HUES64 (cell line): ENCODE measurements around the gene OR2Y1.
"Not testable (repeated sequence)": the region's sequence is repeated elsewhere in the genome, so short reads cannot be mapped to it uniquely, and the experiment has no call there.

Source experiments
- H3K27ac ChIP-seq: 2 replicates; pipeline ENCODE4 v1.7.0; 2013; ENCODE audit warnings: low read depth, low read length, inconsistent platforms
- H3K27me3 ChIP-seq: 2 replicates; pipeline ENCODE4 v1.6.1; 2013; ENCODE audit warnings: mild to moderate bottlenecking, low read length; ENCODE audit not compliant: insufficient read depth
- H3K36me3 ChIP-seq: 2 replicates; pipeline ENCODE4 v1.6.1; 2013; ENCODE audit warnings: mild to moderate bottlenecking, low read length; ENCODE audit not compliant: insufficient read depth
- H3K4me1 ChIP-seq: 2 replicates; pipeline ENCODE4 v1.6.1; 2013; ENCODE audit warnings: mild to moderate bottlenecking, low read length, moderate library complexity; ENCODE audit not compliant: insufficient read depth
- H3K4me3 ChIP-seq: 2 replicates; pipeline ENCODE4 v1.5.1; 2013; ENCODE audit warnings: mild to moderate bottlenecking, low read length, moderate library complexity
- H3K9ac ChIP-seq: 2 replicates; pipeline ENCODE4 v1.6.1; 2013; ENCODE audit warnings: mild to moderate bottlenecking, low read depth, low read length
- H3K9me3 ChIP-seq: 2 replicates; pipeline ENCODE4 v1.6.1; 2013; ENCODE audit warnings: low read depth, low read length; ENCODE audit not compliant: insufficient read depth
- WGBS: fragments of 150-250, 120-280 bp; methylation state at CpG from one replicate; pipeline ENCODE4 v1.1.7; 2013; ENCODE audit warnings: missing lambda C conversion rate; 5-methylcytosine and 5-hydroxymethylcytosine counted together

Gene OR2Y1

DNA sequence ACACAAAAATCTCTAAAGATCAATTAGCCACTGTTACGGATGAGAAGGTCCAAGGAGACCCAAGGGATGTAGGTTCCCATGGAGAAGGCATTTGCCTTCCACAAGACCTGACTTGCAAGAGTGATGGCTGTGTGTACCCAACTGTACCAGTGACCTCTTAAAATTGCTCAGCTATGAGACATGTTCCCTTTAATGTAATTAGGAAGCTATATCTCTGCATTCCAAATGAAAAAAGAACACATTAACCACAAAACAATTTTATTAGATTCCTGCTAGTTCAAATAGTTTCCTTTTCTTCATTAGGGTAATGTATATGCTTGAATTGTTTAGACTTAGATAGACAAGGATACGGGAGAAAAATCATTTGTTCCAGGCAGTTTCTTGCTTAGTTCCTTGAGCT, 3.3 kb downstream of the OR2Y1 start:
- 86% methylated on average over 2 of the region's 2 CpGs for WGBS
- no peaks in the 10 kb centered on the region; the same call in 1 of the 2 replicates for H3K27me3 ChIP-seq
- no peaks in the 10 kb centered on the region for H3K9me3 ChIP-seq
- H3K4me3 ChIP-seq = no peak overlapping the region
- H3K9ac ChIP-seq = no peak overlapping the region
- no peak overlapping the region for H3K27ac ChIP-seq
- no peaks in the 10 kb centered on the region for H3K36me3 ChIP-seq
- no peaks in the 10 kb centered on the region for H3K4me1 ChIP-seq

DNA sequence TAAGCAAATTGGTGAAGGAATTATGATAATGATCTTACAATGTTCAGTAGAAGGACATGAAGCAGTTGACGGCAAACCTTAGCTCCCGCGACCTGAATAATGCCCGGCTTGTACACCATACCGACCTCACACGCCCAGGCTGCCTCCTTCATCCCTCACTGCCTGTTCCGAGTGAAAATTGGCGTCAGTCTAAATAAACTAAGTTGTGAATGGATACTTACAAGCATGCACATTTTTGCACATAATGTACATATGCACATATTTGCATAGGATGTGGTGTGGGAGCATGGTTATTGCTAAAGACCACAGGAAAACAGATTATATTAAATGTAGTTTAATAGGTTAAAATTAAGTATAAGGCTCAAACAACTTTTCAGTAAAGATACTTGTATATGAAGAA, 14.9 kb downstream of the OR2Y1 start:
- H3K27me3 ChIP-seq = no peaks in the 10 kb centered on the region
- H3K27ac ChIP-seq = no peak overlapping the region
- H3K4me1 ChIP-seq = no peaks in the 10 kb centered on the region
- no peak overlapping the region for H3K4me3 ChIP-seq
- no peaks in the 10 kb centered on the region for H3K9me3 ChIP-seq
- H3K36me3 ChIP-seq = no peaks in the 10 kb centered on the region
- WGBS = 93% methylated on average over 7 of the region's 8 CpGs
- no peak overlapping the region for H3K9ac ChIP-seq

DNA sequence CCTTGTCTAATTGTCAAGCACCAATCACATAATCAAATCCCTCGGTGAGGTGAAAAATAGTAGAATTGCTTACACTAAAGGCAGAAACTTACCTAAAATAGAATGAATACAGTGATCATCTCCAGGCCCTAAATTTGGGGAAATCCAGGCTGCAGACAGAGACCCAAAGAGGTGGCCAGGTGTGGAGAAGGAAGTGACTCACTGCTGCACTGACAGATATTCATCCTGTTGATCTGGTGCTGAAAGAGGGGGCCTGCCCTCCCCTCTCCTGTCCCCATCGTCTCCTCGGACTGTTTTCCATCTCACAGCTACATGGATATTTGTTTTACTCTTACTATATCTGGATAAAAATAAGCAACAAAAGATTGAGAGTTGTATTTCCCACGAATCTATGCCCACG, 15.9 kb downstream of the OR2Y1 start:
- H3K27me3 ChIP-seq = no peaks in the 10 kb centered on the region
- no peaks in the 10 kb centered on the region for H3K36me3 ChIP-seq
- WGBS = 93% methylated on average over 3 of the region's 5 CpGs
- no peaks in the 10 kb centered on the region for H3K9me3 ChIP-seq
- no peak overlapping the region for H3K9ac ChIP-seq
- H3K4me3 ChIP-seq = no peak overlapping the region
- no peak overlapping the region for H3K27ac ChIP-seq
- 0 out of 2 replicates have a peak, but pooled peaks cover 2% of the 10 kb centered on the region for H3K4me1 ChIP-seq

GRCh38 chr5:180720486-180720885, 19.4 kb downstream of the OR2Y1 start:
- Histone ChIP-seq H3K9ac (no peak overlapping the region), H3K27ac (no peak overlapping the region), H3K9me3 (no peaks in the 10 kb centered on the region), H3K36me3 (no peaks in the 10 kb centered on the region), H3K4me1 (0 out of 2 replicates have a peak, but pooled peaks cover 3% of the 10 kb centered on the region), H3K27me3 (no peaks in the 10 kb centered on the region), H3K4me3 (no peak overlapping the region)
- WGBS = 89% methylated on average over 9 of the region's 9 CpGs

GRCh38 chr5:180719781-180720180, 20.1 kb downstream of the OR2Y1 start:
- Histone ChIP-seq H3K4me3 (no peak overlapping the region), H3K9me3 (no peaks in the 10 kb centered on the region), H3K4me1 (0 out of 2 replicates have a peak, but pooled peaks cover 3% of the 10 kb centered on the region), H3K9ac (no peak overlapping the region), H3K27me3 (no peaks in the 10 kb centered on the region), H3K36me3 (no peaks in the 10 kb centered on the region), H3K27ac (no peak overlapping the region)
- no CpG with 5 or more reads among the region's 2 CpGs for WGBS

DNA sequence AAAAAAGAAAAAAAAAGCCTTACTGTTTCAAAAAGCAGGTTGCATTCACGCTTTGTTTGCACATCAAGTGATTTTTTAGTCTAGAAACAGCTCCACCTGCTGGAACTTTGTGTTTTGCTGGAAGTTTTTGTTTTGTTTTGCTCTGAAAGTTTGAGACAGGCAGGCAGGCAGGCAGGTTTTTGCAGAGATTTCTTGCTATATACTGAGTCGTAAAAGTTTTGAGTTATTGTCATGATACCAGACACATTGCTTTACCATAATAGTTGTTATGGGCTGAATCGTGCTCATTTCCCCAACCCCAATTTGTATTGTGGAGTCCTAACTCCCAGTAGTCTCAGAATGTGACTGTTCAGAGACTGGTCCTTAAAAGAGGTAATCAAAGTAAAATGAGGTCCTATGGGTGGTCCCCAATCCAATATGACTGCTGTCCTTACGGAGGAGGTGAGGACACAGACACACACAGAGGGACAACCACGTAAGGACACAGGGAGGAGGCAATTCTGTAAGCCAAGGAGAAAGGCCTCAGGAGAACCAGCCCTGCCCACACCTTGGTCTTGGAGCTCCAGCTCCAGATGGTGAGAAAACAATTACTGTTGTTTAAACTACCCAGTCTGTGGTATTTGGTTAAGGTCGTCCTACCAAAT, 20.9 kb downstream of the OR2Y1 start:
- H3K4me3 ChIP-seq = no peak overlapping the region
- no peak overlapping the region for H3K9ac ChIP-seq
- H3K4me1 ChIP-seq = 0 out of 2 replicates have a peak, but pooled peaks cover 3% of the 10 kb centered on the region
- H3K9me3 ChIP-seq = no peaks in the 10 kb centered on the region
- 50% methylated on average over 5 of the region's 6 CpGs for WGBS
- no peaks in the 10 kb centered on the region for H3K36me3 ChIP-seq
- no peaks in the 10 kb centered on the region for H3K27me3 ChIP-seq
- H3K27ac ChIP-seq = no peak overlapping the region

- H3K9ac ChIP-seq = no peak overlapping the region
- H3K4me3 ChIP-seq = no peak overlapping the region
- no CpG with 5 or more reads among the region's 1 CpG for WGBS
- H3K4me1 ChIP-seq = 0 out of 2 replicates have a peak, but pooled peaks cover 3% of the 10 kb centered on the region
- peaks cover 5% of the 10 kb centered on the region for H3K9me3 ChIP-seq
- H3K27me3 ChIP-seq = no peaks in the 10 kb centered on the region
- H3K27ac ChIP-seq = no peak overlapping the region
- no peaks in the 10 kb centered on the region for H3K36me3 ChIP-seq
These were observed 21.9 kb downstream of the OR2Y1 start for GRCh38 chr5:180717989-180718388.

- Histone ChIP-seq H3K27ac (no peak overlapping the region), H3K36me3 (no peaks in the 10 kb centered on the region), H3K4me1 (0 out of 2 replicates have a peak, but pooled peaks cover 7% of the 10 kb centered on the region), H3K9me3 (peaks cover 12% of the 10 kb centered on the region), H3K27me3 (no peaks in the 10 kb centered on the region), H3K9ac (no peak overlapping the region), H3K4me3 (no peak overlapping the region)
- 65% methylated on average over 2 of the region's 2 CpGs for WGBS
These were observed 35.5 kb downstream of the OR2Y1 start for GRCh38 chr5:180704362-180704761.

GRCh38 chr5:180703912-180704311, 35.9 kb downstream of the OR2Y1 start:
- Histone ChIP-seq H3K27me3 (no peaks in the 10 kb centered on the region), H3K4me1 (0 out of 2 replicates have a peak, but pooled peaks cover 4% of the 10 kb centered on the region), H3K9ac (no peak overlapping the region), H3K36me3 (no peaks in the 10 kb centered on the region), H3K4me3 (no peak overlapping the region), H3K27ac (no peak overlapping the region), H3K9me3 (peaks cover 12% of the 10 kb centered on the region)
- WGBS = 71% methylated on average over 7 of the region's 7 CpGs

- not testable (repeated sequence) for H3K9ac ChIP-seq, H3K27ac ChIP-seq, H3K4me3 ChIP-seq, H3K27me3 ChIP-seq, H3K36me3 ChIP-seq, H3K4me1 ChIP-seq
- peaks cover 12% of the 10 kb centered on the region for H3K9me3 ChIP-seq
- 93% methylated on average over 2 of the region's 2 CpGs for WGBS
These were observed 36.5 kb downstream of the OR2Y1 start for GRCh38 chr5:180703371-180703770.

DNA sequence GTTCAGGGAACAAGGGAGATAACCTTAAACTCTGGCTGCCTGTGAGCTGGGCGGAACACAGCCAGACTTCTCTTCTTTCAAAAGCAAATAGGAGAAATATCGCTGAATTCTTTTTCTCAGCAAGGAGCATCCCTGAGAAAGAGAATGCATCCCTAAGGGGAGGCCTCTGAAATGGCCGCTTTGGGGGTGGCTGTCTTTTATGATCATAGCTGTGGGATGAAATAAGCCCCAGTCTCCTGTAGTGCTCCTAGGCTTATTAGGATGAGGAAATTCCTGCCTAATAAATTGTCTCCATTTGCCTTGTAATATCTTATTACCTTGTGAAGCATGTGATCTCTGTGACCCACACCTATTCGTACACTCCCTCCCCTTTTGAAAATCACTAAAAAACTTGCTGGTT, 39.4 kb downstream of the OR2Y1 start:
- not testable (repeated sequence) for H3K4me3 ChIP-seq, H3K4me1 ChIP-seq, H3K27me3 ChIP-seq, H3K9ac ChIP-seq, H3K36me3 ChIP-seq, H3K27ac ChIP-seq
- H3K9me3 ChIP-seq = peaks cover 12% of the 10 kb centered on the region
- 92% methylated on average over 4 of the region's 4 CpGs for WGBS

DNA sequence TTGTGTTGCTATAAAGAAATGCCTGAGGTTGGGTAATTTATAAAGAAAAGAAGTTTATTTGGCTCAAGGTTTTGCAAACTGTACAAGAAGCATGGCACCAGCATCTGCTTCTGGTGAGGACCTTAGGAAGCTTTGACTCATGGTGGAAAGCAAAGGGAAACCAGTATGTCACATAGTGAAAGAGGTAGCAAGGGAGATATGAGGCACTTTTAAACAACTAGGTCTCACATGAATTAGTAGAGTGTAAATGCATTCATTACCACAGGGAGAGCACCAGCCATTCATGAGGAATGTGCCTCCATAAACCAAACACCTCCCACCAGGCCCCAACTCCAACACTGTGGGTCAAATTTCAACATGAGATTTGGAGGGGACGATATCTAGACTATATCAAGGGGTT, 40.8 kb downstream of the OR2Y1 start:
- H3K4me1 ChIP-seq = no peaks in the 10 kb centered on the region
- H3K36me3 ChIP-seq = no peaks in the 10 kb centered on the region
- H3K9me3 ChIP-seq = peaks cover 12% of the 10 kb centered on the region
- H3K4me3 ChIP-seq = no peak overlapping the region
- H3K27ac ChIP-seq = no peak overlapping the region
- no CpG with 5 or more reads among the region's 1 CpG for WGBS
- no peaks in the 10 kb centered on the region for H3K27me3 ChIP-seq
- H3K9ac ChIP-seq = no peak overlapping the region
